Stimulated activated CD8-positive, alpha-beta memory T cell treated with anti-CD3 and anti-CD28 coated beads, Interleukin-15, amount 100 ng/mL, for 24 hours (primary cell): ENCODE results near the gene SPEM2.
"Not testable (repeated sequence)": the region's sequence is repeated elsewhere in the genome, so short reads cannot be mapped to it uniquely, and the experiment has no call there.

Experiments
- DNase-seq: peaks from one replicate; pipeline ENCODE4 v3.0.0-alpha.2; 2020; ENCODE audit warnings: low read depth

The SPEM2 gene

GRCh38 chr17:7442142-7442541, 16.7 kb downstream of the SPEM2 start:
- DNase-seq: no peak

- no peak for DNase-seq
Observed at GRCh38 chr17:7443499-7444485, 18.4 kb downstream of the SPEM2 start.

- DNase-seq: no peak
Observed at GRCh38 chr17:7444682-7445618, 19.5 kb downstream of the SPEM2 start, which contains the start of gene CHRNB1. Gene CHRNB1 (plus strand): TSS chr17:7445061. CDS start chr17:7445128, 67 bp downstream.

- DNase-seq: no peak
Observed at GRCh38 chr17:7445619-7445968, 20.2 kb downstream of the SPEM2 start.

- DNase-seq: no peak
Observed at GRCh38 chr17:7448461-7448860, 23.0 kb downstream of the SPEM2 start.

- DNase-seq: no peak
Observed at GRCh38 chr17:7459961-7460545, 34.6 kb downstream of the SPEM2 start.

GRCh38 chr17:7460850-7461660, 35.6 kb downstream of the SPEM2 start:
- DNase-seq: no peak

GRCh38 chr17:7462474-7463371, 37.3 kb downstream of the SPEM2 start:
- DNase-seq: no peak

GRCh38 chr17:7463372-7463846, 38.0 kb downstream of the SPEM2 start:
- DNase-seq: no peak

- DNase-seq: no peak
Observed at GRCh38 chr17:7464081-7464480, 38.7 kb downstream of the SPEM2 start.

- DNase-seq: no peak
Observed at GRCh38 chr17:7465597-7466275, 40.3 kb downstream of the SPEM2 start.

- no peak for DNase-seq
Observed at GRCh38 chr17:7466318-7466638, 40.9 kb downstream of the SPEM2 start.

GRCh38 chr17:7466639-7467341, 41.4 kb downstream of the SPEM2 start:
- DNase-seq: no peak

GRCh38 chr17:7467498-7467897, 42.1 kb downstream of the SPEM2 start:
- no peak for DNase-seq

GRCh38 chr17:7468290-7468689, 42.9 kb downstream of the SPEM2 start:
- DNase-seq: no peak

- DNase-seq: no peak
Observed at GRCh38 chr17:7468804-7469389, 43.5 kb downstream of the SPEM2 start.

- DNase-seq: not testable (repeated sequence)
Observed at GRCh38 chr17:7469843-7470242, 44.4 kb downstream of the SPEM2 start.

GRCh38 chr17:7470457-7470973, 45.1 kb downstream of the SPEM2 start:
- DNase-seq: not testable (repeated sequence)
